ENCODE results near the gene POLN. TPM values are rescaled to one million over a fixed set of nuclear protein-coding genes. Genes with fewer than 3 reads are reported as not detected.

POLN gene
- total RNA-seq, 4 donors from 2014 or later: 0.27 to 2.6 (median 1.4) TPM

- H3K4me3 ChIP-seq: no peak overlapping the region
- TF ChIP-seq POLR2AphosphoS5 (IDR thresholded peaks at IDR 0.05) (no peak), EP300 (IDR thresholded peaks at IDR 0.05; ENCODE audit: low read depth) (no peak), CTCF (IDR thresholded peaks at IDR 0.05) (no peak), POLR2A (IDR thresholded peaks at IDR 0.05) (no peak)
- no peak for DNase-seq
- WGBS, 2 donors (ENCODE audit: low coverage in 1 of 2): 88% methylated on average over 25 of the region's 25 CpGs; no CpG with 5 or more reads in 1 of the 2 donors
- no peaks in the 10 kb centered on the region for H3K36me3 ChIP-seq
- H3K27me3 ChIP-seq: peaks cover 56% of the 10 kb centered on the region
- H3K9me3 ChIP-seq: no peaks in the 10 kb centered on the region
- H3K4me1 ChIP-seq: peaks cover 0 to 5% (median 0%) of the 10 kb centered on the region in 4 donors
- in situ Hi-C loops (cut with MboI; ENCODE audit: low pct_ligation_motif_present in 1 of 4, low pct_unique_long_range_greater_than_20kb in 1 of 4, low sequenced_read_pairs in 3 of 4): no loop called here
- no peak overlapping the region for H3K27ac ChIP-seq
- intact Hi-C loops (cut with DNase I; ENCODE audit: low total_unique reads): no loop called here
These were observed 193.9 kb downstream of the POLN start for GRCh38 chr4:2047781-2048581.

- DNase-seq: no peak
- Histone ChIP-seq H3K27ac (no peak overlapping the region), H3K27me3 (peaks cover 48% of the 10 kb centered on the region), H3K4me1 (peaks cover 0 to 10% (median 6%) of the 10 kb centered on the region in 4 donors), H3K4me3 (no peak overlapping the region), H3K36me3 (no peaks in the 10 kb centered on the region), H3K9me3 (no peaks in the 10 kb centered on the region)
- in situ Hi-C loops (cut with MboI; ENCODE audit: low pct_ligation_motif_present in 1 of 4, low pct_unique_long_range_greater_than_20kb in 1 of 4, low sequenced_read_pairs in 3 of 4) (no loop called here), intact Hi-C loops (cut with DNase I; ENCODE audit: low total_unique reads) (no loop called here)
- no peak for TF ChIP-seq EP300 (IDR thresholded peaks at IDR 0.05; ENCODE audit: low read depth)
- no peak for TF ChIP-seq POLR2AphosphoS5 (IDR thresholded peaks at IDR 0.05)
- TF ChIP-seq POLR2A (IDR thresholded peaks at IDR 0.05): no peak
- no peak for TF ChIP-seq CTCF (IDR thresholded peaks at IDR 0.05)
- 0 to 37% methylated on average over 2 to 21 of the region's 57 CpGs for WGBS, 2 donors (ENCODE audit: low coverage in 1 of 2)
These were observed 194.8 kb downstream of the POLN start for GRCh38 chr4:2047031-2047660.

GRCh38 chr4:2046031-2046961 lies 195.6 kb downstream of the POLN start:
- Histone ChIP-seq H3K4me3 (no peak overlapping the region), H3K27ac (no peak overlapping the region), H3K4me1 (peaks cover 0 to 16% (median 11%) of the 10 kb centered on the region in 4 donors), H3K27me3 (peaks cover 44% of the 10 kb centered on the region), H3K36me3 (no peaks in the 10 kb centered on the region), H3K9me3 (no peaks in the 10 kb centered on the region)
- intact Hi-C loops (cut with DNase I; ENCODE audit: low total_unique reads): no loop called here
- no peak for DNase-seq
- in situ Hi-C loops (cut with MboI; ENCODE audit: low pct_ligation_motif_present in 1 of 4, low pct_unique_long_range_greater_than_20kb in 1 of 4, low sequenced_read_pairs in 3 of 4): no loop called here
- TF ChIP-seq CTCF (IDR thresholded peaks at IDR 0.05): no peak
- TF ChIP-seq POLR2AphosphoS5 (IDR thresholded peaks at IDR 0.05): no peak
- TF ChIP-seq EP300 (IDR thresholded peaks at IDR 0.05; ENCODE audit: low read depth): no peak
- TF ChIP-seq POLR2A (IDR thresholded peaks at IDR 0.05): no peak
- whole genome bisulfite sequencing, 2 donors (ENCODE audit: low coverage in 1 of 2): 64 to 65% methylated on average over 4 to 25 of the region's 28 CpGs

- H3K27ac ChIP-seq: no peak overlapping the region
- no peak overlapping the region for H3K4me3 ChIP-seq
- in situ Hi-C loops (cut with MboI; ENCODE audit: low pct_ligation_motif_present in 1 of 4, low pct_unique_long_range_greater_than_20kb in 1 of 4, low sequenced_read_pairs in 3 of 4) (no loop called here), intact Hi-C loops (cut with DNase I; ENCODE audit: low total_unique reads) (no loop called here)
- no peaks in the 10 kb centered on the region for H3K9me3 ChIP-seq
- TF ChIP-seq CTCF (IDR thresholded peaks at IDR 0.05) (no peak), POLR2AphosphoS5 (IDR thresholded peaks at IDR 0.05) (no peak), POLR2A (IDR thresholded peaks at IDR 0.05) (no peak), EP300 (IDR thresholded peaks at IDR 0.05; ENCODE audit: low read depth) (no peak)
- no peaks in the 10 kb centered on the region for H3K36me3 ChIP-seq
- no peak for DNase-seq
- WGBS, 2 donors (ENCODE audit: low coverage in 1 of 2): 74 to 80% methylated on average over 1 to 11 of the region's 11 CpGs
- H3K4me1 ChIP-seq: peaks cover 0 to 24% (median 19%) of the 10 kb centered on the region in 4 donors
- H3K27me3 ChIP-seq: peaks cover 45% of the 10 kb centered on the region
These were observed 196.4 kb downstream of the POLN start for GRCh38 chr4:2045518-2045951.

All from transverse colon (tissue), 4 donors.